CD4-positive, alpha-beta T cell treated with Interleukin-21 for 1 hour (primary cell): ENCODE data around the gene EPN1.

Experiments
- DNase-seq: peaks from one replicate; pipeline ENCODE4 v3.0.0-alpha.2; 2020

EPN1 gene

GRCh38 chr19:55680339-55681130 is 5.5 kb downstream of the EPN1 start:
- no peak for DNase-seq

DNA sequence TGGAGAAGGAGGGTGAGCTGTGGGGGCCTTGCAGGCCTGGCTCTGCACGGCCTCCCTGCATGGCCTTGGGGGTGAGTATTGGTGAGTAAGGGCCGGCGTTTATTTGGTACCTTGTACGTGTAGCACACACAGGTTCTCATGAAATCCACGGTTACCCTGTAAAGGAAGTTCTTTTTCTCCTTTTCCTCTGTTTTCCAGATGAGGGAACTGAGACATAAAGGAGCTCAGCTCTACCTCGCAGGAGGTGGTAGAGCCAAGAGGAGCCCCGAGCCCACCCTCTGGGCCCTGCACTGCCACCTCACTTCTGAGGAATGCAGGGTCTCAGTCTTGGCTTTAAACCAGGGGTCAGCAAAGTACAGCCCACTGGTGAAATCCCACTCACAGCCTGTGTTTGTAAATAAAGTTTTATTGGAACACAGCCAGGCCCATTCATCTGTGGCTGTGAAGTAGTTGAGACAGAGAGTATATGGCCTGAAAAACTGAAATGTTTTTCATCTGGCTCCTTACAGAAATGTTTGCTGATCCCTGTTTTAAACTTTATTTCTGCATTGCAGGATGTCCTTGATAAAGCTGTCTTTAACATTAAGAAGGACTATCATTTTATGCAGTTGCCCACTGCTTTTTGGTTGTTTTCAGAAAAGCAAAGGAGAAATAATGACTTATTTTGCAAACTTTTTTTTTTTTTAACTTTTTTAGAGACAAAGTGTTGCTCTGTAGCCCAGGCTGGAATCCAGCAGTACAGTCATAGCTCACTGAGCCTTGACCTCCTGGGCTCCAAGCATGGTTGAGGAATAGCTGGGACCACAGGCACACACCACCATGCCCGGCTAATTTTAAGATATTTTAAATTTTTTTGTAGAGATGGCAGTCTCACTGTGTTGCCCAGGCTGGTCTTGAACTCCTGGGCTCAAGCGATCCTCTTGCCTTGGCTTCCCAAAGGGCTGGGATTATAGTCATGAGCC is 6.4 kb downstream of the EPN1 start:
- DNase-seq: no peak

- no peak for DNase-seq
These were observed 8.6 kb downstream of the EPN1 start for GRCh38 chr19:55683449-55684261.

DNA sequence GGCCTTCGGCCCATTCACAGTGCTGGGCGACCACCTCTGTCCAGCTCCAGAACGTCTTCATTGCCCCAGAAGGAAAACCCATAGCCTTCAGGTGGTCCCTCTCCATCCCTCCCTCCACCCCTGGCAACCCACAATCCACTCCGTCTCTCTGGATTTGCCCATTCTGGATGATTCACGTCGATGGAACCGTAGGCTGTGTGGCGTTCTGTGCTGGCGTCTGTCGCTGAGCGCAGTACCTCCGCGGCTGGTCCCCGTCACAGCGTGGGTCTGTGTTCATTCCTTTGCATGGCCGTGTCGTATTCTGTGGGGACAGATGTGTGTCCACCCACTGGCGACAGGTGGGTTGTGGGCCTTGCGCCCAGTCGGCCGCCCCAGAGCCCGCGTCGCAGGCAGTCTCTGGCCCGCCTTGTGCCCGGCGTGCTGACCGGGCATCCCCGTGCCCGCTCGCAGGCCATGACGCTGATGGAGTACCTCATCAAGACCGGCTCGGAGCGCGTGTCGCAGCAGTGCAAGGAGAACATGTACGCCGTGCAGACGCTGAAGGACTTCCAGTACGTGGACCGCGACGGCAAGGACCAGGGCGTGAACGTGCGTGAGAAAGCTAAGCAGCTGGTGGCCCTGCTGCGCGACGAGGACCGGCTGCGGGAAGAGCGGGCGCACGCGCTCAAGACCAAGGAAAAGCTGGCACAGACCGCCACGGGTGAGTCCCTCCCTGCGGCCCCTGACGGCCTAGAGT is 10.1 kb downstream of the EPN1 start:
- no peak for DNase-seq

DNA sequence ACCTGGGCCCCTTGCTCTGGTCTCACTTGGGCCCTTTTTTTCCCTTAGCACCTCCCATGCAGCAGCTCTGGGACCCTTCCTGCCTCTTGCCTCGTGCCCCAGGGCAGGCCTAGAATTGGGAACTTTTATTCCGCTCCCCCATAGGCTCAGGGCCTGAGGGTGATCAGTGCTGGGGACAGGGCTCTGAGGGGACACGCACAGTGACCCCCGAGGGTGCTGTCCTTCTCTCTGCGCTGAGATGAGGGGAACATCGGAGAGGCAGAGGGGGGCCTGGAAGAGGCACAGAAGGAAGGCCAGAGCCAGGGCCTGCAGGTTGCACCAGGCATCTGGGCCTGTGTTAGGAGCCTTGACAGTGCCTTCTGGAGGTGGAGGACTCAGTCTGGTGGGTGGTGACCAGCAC is 10.8 kb downstream of the EPN1 start:
- no peak for DNase-seq

DNA sequence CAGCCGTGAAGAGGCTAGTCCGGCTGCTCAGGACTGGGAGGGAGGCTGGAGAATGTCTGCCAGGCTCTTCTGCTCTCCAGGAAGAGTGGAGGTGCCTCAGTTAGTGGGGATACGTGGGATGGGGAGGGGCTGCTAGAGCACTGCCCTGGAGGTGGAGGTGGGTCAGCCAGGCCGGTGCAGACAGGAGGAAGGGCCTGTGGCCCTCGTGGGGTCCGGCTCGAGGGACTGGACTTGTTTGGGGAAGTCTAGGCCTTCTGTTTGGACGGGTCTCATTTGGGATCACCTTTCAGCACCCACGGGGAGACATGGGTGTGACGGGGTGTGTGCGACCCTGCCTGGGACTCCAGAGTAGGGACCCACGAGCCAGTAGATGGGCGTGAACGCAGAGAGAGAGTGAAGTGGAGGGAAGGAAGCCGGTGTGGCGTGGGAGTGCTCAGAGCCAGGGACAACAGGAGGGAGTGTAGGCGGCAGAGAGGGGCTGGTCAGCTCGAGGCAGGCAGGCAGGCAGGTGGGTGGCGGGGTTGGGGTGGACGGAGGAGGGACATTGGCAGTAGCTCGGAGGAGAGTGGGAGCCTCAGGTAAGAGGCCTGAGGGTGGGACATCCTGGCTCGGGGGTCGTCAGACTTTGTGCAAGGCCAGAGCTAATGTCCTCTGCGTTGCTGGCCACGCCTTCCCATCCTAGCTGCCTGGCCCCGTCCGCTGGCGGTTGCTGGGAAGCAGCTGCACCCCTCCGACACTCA is 11.5 kb downstream of the EPN1 start:
- DNase-seq: no peak

GRCh38 chr19:55687281-55688201 is 12.5 kb downstream of the EPN1 start:
- DNase-seq: no peak

- DNase-seq: no peak
These were observed 13.6 kb downstream of the EPN1 start for GRCh38 chr19:55688422-55689218.

DNA sequence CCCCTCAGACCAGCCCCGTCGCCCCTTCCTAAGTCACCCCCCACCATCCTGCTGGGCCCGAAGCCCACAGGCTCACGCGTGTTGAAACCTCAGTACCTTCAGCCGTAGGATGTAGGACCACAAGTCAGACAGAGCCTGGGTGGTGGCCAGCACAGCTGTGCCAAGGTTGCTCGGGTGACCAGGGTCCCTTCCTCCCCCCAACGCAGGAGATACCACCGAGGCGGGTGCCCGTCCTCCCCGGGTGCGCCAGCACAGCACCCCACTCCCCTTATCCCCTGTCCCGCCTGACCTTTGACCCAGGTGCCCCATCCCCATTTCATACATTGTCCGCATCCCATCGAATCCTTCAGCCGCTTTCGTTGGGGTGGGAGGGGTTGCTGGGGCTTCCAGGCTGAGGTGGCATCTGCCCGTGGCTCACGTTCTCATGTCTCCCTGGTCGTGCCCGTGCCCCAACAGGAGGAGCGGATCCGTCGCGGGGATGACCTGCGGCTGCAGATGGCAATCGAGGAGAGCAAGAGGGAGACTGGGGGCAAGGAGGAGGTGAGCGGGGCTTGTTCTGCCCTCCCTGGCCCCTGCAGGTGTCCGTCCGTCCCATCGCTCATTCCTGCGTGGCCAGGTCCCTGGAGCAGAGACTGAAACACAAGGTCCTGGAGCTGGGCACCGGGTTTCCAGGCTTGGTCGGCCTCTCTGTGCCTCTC is 14.5 kb downstream of the EPN1 start:
- no peak for DNase-seq

DNA sequence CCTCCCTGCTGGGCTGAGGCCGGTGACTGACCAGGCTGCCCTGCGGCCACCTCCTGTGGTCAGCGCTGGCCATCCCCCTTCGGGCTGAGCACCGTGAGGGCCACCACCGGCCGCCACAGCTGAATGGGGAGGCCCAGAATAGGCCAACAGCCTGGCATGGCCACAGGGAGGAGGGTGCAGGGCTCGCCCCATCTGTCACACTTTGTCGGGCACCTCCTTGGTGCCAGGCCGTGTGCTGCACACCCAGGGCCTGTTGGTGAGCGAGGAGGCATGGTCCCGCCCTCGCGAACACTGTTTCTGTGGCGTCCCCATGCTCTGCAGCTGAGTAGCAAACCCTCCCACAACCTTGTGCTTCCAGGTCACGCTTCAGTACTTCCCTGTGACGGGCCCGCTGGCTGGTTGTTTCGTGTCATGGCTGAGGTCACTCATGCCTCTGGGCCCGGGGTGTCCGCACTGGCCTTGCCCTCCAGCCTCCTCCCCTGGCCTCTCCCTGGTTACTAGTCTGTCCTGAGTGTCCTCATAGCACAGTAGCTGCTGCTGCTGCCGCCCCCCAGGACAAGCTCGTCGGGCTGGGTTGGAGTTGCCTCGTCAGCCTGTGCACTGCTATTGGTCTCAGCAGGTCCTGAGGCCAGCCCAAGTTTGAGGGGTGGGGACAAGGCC is 15.2 kb downstream of the EPN1 start:
- no peak for DNase-seq

DNA sequence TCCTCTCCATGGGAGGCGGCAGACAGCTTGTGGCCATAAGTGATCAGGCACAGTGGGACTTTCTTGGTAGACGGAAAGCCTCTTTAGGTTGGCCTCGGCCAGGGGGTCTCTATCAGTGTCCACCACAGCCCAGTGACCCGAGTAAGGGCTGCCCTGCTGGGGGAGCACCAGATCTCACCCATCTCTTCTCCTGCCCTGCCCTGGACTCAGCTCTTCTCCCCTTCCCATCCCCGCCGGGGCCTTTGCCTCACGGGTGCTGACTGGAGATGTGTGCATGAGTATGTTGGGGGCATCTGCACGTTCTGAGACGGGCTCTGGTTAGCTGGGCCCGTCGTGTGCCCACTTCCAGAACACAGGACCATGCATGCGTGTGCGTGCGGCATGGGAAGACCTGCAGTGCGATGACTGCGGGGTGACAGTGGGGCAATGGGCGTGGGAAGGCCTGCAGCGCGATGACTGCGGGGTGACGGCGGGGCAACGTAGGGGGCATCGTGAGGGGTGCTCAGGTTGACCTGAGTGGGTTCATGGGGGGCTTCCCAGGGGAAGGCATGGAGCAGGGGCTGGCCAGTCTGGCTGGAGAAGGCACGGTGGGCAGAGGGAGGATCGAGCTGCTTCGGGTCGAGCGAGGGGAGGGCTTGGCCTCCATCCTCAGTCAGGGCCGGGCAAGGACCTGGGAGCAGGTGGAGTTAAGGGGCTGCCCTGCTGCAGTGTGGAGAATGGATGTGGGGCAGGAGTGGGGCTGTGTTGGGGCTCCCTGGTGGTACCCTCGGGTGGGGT is 15.9 kb downstream of the EPN1 start:
- DNase-seq: no peak

GRCh38 chr19:55691561-55692481 is 16.8 kb downstream of the EPN1 start:
- no peak for DNase-seq

GRCh38 chr19:55692681-55693081 is 17.7 kb downstream of the EPN1 start:
- DNase-seq: no peak

DNA sequence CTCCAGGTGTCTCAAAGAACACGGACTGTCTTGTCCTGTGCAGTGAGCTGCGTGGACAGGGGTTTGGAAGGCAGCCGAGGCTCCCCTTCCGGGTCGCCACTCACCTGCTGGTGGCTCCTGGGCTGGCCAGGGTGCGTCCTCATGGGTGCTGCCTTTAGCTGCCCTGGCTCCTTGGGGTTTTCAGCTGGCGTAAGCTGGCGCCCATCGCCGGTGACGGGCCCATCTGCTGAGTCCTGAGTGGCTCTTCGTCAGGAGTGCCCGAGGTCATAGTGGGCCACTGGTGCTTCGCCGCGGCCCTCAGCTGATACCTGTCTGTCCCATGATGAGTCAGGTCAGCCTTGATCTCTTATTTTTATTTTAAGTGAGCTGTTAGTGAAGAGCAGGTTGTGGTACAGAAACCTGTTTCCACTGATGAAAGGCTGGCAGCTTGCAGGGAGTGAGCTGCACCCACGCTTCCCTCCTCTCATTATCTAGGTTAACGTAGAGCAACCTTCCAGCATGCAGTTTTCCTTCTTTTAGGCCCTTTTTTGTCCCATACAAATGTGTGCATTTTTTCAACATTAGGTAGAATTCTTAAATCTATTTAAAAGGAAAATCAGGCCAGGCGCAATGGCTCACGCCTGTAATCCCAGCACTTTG is 18.4 kb downstream of the EPN1 start:
- DNase-seq: no peak

DNA sequence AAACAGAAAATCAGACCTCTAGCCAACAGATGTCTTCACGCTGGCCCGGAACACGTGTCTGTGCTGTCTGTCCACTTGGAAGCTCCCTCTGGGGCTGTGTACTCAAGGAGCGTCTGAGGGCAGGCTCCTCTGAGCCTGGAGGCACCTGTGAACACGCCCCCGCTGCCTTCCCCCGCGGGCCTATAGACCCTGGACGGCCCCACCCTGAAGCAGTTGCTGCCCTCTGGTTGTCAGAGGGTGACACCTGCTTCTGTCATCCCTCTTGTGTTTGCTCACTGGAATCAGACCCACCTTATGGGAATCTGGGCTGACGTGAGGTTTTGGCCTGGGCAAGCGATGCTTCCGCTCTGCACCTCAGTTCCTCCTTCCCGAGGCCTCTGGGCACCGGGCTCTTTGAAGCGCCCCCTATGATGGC is 19.2 kb downstream of the EPN1 start:
- DNase-seq: no peak
